GM19467 (cell line): Measurements from ENCODE around the gene GAL3ST3.
"Not testable (repeated sequence)": the region's sequence is repeated elsewhere in the genome, so short reads cannot be mapped to it uniquely, and the experiment has no call there.

Experiments used
- ATAC-seq: cut with Tn5 transposase; IDR thresholded peaks from one replicate; pipeline ENCODE4 v1.9.1; 2021; ENCODE audit warnings: mild to moderate bottlenecking, moderate library complexity; ENCODE audit not compliant: unreplicated experiment

GAL3ST3 gene

DNA sequence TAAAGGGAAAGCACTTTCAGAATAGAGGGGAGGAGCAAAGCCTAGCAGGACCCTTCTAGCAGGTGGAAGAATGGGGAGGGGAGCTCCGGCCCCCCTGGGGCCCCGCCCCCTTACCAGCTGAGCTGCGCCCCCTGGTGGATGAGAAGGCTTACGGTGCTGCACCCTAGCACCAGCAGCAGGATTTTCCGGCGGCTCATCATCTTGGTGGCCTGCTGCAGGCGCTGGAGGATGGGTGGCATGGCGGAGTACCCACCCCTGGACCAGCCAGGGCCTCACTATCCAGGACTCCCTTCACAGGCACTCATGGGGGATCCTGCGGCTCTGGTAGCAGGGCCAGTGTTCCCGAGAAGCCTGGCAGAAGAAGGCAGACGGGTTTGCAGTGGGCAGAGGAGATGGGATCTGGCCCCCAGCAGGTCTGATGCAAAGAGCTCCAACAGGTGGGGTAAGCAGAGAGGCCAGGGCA lies 3.8 kb downstream of the GAL3ST3 start:
- ATAC-seq = peak; percentile 70

- no peak for ATAC-seq
Observed at GRCh38 chr11:66044757-66045156, 4.2 kb downstream of the GAL3ST3 start.

DNA sequence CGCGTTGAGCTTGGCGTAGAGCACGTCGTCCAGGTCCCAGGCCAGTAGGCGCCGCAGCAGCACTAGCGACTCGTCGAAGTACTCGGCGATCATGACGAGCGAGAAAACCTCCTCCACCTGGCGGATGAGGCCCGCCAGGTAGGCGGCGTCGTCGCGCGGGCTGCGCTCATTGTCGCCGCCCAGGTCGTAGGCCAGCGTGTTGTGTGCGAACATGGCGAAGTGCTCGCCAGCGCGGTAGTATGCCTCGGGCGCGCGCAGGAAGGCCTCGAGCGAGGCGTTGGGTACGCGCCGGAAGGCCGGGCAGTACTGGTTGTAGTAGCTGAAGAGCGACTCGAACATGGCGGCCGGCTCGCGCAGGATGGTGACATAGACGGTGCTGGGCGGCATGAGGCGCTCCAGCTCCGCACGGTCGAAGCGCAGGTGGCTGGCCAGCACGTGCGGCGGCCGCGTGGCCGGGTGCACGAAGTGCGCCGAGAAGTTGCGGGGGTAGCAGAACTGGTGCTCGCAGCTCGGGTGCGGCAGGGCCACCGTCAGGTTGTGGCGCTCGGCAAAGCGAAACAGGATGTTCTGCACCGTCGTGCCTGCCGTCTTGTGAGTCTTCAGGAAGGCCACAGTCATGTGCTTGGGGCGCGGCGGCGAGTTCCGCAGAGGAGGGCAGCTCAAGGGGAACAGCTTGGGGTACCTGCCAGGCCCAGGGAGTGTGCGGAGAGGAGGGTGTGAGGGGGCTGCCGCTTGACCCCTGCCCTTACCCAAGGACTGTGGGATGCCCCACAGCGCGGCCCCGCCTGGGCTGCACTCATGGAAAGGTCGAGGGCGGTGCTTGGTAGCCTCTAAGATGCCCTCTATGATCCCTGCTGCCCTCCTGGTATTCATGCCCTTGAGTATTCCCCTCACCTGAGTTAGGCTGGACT lies 5.7 kb downstream of the GAL3ST3 start:
- no peak for ATAC-seq

DNA sequence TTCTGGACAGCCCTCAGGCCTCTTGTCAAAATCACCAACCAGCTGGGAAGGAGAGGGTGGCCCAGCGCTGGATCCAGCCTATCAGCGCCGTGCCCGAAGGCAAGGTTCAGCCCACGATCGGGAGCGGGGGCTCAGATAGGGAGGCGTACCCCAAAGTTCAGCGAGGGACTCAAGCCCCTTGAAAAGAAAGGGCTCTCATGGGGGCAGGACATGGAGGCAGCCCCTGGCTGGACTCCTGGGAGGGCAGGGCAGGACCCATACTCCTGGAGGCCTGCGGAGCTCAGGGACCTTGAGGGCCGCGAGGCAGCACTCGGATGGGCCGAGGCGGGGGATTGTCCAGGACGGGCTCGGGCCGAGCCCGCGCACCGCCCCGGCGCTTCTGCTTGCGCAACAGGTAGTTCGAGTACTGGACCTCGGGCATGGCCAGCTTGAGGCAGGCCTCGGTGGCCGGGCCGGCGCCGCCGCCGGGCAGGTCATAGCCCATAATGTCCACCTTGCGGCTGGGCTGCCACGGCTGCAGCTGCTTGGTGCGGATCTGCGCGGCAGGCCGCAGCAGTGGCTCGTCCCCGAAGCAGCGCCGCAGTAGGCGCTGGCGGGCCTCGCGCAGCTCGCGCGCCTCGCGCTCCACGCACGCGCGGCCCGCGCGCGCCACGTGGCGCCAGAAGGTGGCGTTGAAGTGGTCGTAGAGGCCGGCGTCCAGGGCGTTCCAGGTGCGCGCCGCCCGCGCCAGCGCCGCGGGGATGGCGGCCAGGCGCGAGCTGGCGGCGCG lies 6.5 kb downstream of the GAL3ST3 start:
- no peak for ATAC-seq

- no peak for ATAC-seq
Observed at GRCh38 chr11:66039765-66040164, 9.2 kb downstream of the GAL3ST3 start.

- ATAC-seq = no peak
Observed at GRCh38 chr11:66037327-66037726, 11.6 kb downstream of the GAL3ST3 start.

DNA sequence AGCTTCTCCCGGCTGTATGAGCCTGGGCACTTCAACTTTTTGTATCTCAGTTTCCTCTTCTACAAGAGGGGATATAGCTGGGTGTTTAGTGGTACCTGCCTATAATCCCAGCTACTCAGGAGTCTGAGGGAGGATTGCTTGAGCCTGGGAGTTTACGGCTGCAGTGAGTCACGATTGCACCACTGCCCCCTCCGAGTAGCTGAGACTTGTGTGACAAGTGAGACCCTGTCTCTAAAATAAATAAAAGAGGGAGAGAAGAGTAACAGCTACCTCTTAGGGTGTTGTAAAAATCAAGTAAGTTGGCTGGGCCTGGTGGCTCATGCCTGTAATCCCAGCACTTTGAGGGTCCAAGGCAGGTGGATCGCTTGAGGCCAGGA lies 12.6 kb downstream of the GAL3ST3 start:
- ATAC-seq = no peak

DNA sequence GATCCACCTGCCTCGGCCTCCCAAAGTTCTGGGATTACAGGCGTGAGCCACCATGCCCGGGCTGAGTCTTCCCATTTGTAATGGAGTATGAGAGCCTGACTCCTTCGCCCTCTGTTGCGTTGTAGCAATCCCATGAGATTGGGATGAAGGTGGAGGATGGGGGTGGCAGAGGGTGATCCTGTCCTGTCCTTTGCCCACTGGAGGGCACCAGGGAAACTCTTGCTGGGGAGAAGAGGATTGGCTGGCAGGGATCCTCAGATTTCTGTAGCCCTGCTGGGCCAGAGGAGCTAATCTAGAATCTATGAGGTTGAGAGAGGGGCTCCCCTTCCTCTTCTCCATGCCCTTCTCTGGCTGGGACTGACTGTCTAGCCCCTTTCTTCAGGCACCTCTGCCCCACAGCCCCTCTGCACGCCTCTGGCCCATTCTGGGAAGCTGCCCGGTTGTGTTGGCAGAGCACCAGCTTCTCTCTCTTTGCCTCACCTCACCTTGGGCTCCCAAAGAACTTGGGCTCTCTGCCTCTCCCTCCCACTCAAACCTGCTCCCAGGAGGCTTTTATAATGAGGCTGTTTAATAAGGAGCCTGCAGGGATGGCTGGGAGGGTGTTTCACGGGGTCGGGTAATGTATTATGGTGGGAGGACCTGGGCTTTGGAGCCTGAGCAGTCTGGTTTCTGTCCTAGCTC lies 13.2 kb downstream of the GAL3ST3 start:
- ATAC-seq = no peak

- no peak for ATAC-seq
Observed at GRCh38 chr11:66032957-66033735, 15.8 kb downstream of the GAL3ST3 start.

GRCh38 chr11:66026017-66026529 lies 22.9 kb downstream of the GAL3ST3 start, which contains the start of gene CATSPER1:
Gene CATSPER1, minus strand, starts transcription at chr11:66026479. Its CDS starts 100 bp downstream, at chr11:66026379.
- no peak for ATAC-seq

DNA sequence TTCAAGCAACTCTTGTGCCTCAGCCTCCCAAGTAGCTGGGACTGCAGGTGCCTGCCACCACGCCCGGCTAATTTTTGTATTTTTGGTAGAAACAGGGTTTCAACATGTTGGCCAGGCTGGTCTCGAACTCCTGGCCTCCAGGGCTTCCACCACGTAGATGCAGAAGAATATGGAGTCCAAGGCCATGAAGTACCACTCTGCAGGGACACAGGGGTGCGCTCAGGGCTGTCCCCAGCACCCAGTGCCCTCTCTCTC lies 25.8 kb downstream of the GAL3ST3 start:
- not testable (repeated sequence) for ATAC-seq

- ATAC-seq = no peak
Observed at GRCh38 chr11:66022401-66023185, 26.4 kb downstream of the GAL3ST3 start.

- no peak for ATAC-seq
Observed at GRCh38 chr11:66020618-66021357, 28.2 kb downstream of the GAL3ST3 start.

DNA sequence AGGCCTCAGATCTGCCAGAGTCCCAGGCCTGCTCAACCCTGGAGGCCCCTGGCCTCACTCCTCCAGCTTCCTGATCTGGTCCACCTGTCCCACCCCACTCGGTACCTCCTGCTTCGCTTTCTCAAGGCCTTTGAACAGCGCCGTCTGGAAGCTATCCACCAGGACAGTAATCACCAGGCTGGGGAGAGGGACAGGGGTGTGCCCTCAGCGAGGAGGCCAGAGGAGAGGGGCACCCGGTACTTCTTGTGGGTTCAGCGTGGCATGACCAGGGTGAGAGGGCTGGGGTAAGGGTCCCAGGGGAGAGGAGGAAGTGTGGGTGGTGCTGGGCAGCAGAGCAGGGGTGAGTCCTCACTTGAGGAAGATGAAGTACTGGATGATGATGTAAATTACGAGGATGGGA lies 28.7 kb downstream of the GAL3ST3 start:
- no peak for ATAC-seq

DNA sequence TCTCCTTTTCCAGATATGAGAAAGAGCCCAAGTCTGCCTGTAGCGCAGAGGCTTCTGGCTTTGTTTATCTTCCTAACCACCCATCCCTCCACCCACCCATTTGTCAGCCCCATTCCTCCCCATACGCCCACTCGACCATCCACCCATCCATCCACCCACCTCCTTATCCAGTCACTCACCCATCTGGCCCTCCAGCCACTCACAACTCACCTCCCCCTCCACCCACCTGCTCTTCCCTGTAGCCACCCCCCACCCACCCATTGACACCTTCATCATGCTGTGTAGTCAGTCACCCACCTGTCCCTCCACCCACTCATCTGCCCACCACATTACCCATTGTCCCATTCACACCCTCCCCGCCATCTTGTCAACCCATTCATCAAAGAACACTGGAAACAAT lies 31.6 kb downstream of the GAL3ST3 start:
- no peak for ATAC-seq

DNA sequence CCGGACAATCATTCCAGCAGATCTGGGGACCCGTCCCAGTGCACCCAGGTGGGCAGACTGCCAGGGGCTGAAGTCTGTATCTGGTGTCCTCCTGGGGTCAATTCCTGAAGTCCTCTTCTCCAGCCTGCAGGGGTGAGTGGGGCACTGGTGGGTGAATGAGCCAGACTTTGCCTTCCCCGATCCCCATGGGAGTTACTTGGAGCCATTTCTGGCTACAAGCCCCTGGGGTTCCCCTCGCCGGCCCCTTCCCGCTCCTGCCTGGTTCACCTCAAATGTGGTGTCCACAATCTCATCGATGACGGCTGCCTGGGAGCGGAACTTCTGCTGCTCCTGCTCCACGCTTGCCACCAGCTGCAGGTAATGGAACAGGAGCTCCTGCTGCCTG lies 32.2 kb downstream of the GAL3ST3 start:
- ATAC-seq = no peak

DNA sequence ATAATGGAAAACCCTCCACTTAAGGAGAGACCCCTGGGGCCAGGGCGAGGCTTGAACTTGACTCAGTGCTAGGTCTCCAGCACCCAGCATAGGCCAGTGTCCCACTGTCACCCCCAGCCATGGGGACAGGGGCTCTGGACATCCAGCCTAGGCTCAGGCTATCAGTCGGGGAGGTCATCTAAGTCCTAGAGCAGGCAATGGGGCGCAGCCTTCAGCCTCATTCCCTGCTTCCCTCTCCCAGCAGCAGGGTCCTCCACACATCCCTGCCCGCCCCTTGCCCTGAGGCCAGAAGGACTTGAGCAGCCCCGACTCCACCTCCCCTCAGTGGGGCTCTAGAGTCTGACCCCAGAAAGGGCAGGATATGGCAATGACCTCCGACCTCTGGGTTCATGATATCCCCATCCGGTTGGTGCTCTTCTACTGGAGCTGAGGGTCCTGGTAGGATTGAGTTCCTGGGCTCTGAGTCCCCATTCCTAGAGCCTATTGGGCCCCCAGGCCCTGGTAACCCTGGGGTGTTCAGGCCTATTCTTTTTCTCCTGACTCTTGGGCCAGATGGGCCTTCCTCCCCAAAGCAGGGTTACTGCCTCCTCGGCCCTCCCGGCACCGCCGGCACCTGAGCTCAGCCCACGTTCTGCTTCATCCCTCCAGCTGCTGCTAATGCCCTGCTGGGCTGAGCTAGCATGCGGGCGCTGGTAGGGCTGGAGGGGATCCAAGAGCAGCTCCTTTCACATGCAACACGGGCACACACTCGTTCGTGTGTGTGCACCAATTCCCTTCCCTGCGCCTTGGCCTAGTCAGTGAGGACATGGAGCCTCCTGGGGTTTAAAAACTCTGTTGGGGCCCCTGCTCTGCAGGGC lies 32.8 kb downstream of the GAL3ST3 start:
- ATAC-seq = no peak

GRCh38 chr11:66015454-66015881 lies 33.5 kb downstream of the GAL3ST3 start:
- ATAC-seq = no peak
